HepG2 (cell line): Measurements from ENCODE around the gene ZDHHC8. TPM values are rescaled to one million over a fixed set of nuclear protein-coding genes. Genes with fewer than 3 reads are reported as not detected.

Experiments
- CHCHD3 ChIP-seq: sonication (generic); formaldehyde crosslinking; IDR thresholded peaks from 2 replicates; pipeline ENCODE4 v1.8.0; 2022; ENCODE audit warnings: mild to moderate bottlenecking, missing genetic modification reagents, moderate library complexity
- DPF2 ChIP-seq: sonication (generic); formaldehyde crosslinking; IDR thresholded peaks from 2 replicates; pipeline ENCODE4 v1.4.0; 2020; ENCODE audit warnings: mild to moderate bottlenecking, low read depth, missing genetic modification reagents, borderline replicate concordance
- EZH2 ChIP-seq: conservative IDR thresholded peaks from 2 replicates; pipeline ENCODE4 v1.6.1; 2012; ENCODE audit warnings: mild to moderate bottlenecking, low read depth, low read length, moderate library complexity
- FOXA1 ChIP-seq, 2 experiments: fragments of 450-650 bp in 1 of 2; sonication (generic) in 1 of 2; formaldehyde crosslinking in 1 of 2; IDR thresholded peaks; 2 replicates each; pipeline versions ENCODE4 v1.4.0 to v1.6.1; 2016 to 2020; ENCODE audit warnings: missing genetic modification reagents in 1 of 2
- HES4 ChIP-seq: sonication (generic); formaldehyde crosslinking; IDR thresholded peaks from 2 replicates; pipeline ENCODE4 v1.9.0; 2021; ENCODE audit warnings: mild to moderate bottlenecking, missing genetic modification reagents, borderline replicate concordance
- KDM5B ChIP-seq: sonication (generic); formaldehyde crosslinking; IDR thresholded peaks from 2 replicates; pipeline ENCODE4 v1.4.0; 2020; ENCODE audit warnings: missing genetic modification reagents, mild to moderate bottlenecking, borderline replicate concordance
- MEIS1 ChIP-seq: sonication (generic); formaldehyde crosslinking; IDR thresholded peaks from 2 replicates; pipeline ENCODE4 v1.9.0; 2021; ENCODE audit warnings: mild to moderate bottlenecking, missing genetic modification reagents, moderate library complexity, borderline replicate concordance
- NCOA1 ChIP-seq: sonication (generic); formaldehyde crosslinking; IDR thresholded peaks from 2 replicates; pipeline ENCODE4 v1.9.0; 2021; ENCODE audit warnings: missing genetic modification reagents
- PHF20 ChIP-seq: sonication (generic); formaldehyde crosslinking; IDR thresholded peaks from 2 replicates; pipeline ENCODE4 v1.5.0; 2020; ENCODE audit warnings: mild to moderate bottlenecking, missing genetic modification reagents
- POLR2A ChIP-seq, 2 experiments: IDR thresholded peaks; 2 replicates each; pipeline ENCODE4 v1.6.1; 2011; ENCODE audit warnings: low read depth in 2 of 2, low read length in 2 of 2, mild to moderate bottlenecking in 1 of 2, moderate library complexity in 1 of 2; ENCODE audit not compliant: insufficient read depth in 1 of 2
- RXRB ChIP-seq: IDR thresholded peaks from 2 replicates; pipeline ENCODE4 v1.6.1; 2016; ENCODE audit warnings: borderline replicate concordance, missing genetic modification reagents, missing compliant biosample characterization
- SCMH1 ChIP-seq: sonication (generic); formaldehyde crosslinking; IDR thresholded peaks from 2 replicates; pipeline ENCODE4 v1.9.0; 2021; ENCODE audit warnings: missing genetic modification reagents, mild to moderate bottlenecking, borderline replicate concordance
- TAF15 ChIP-seq: fragments of 200-400 bp; formaldehyde crosslinking; IDR thresholded peaks from one replicate; pipeline ENCODE4 v1.6.1; 2018; ENCODE audit warnings: mild to moderate bottlenecking, low read depth, low read length; ENCODE audit not compliant: poor library complexity, severe bottlenecking
- ZBTB38 ChIP-seq: sonication (generic); formaldehyde crosslinking; IDR thresholded peaks from 2 replicates; pipeline ENCODE4 v1.5.1; 2020; ENCODE audit warnings: mild to moderate bottlenecking, missing genetic modification reagents
- ZNF296 ChIP-seq: sonication (generic); formaldehyde crosslinking; conservative IDR thresholded peaks from 2 replicates; pipeline ENCODE4 v1.5.0; 2020; ENCODE audit warnings: mild to moderate bottlenecking, missing genetic modification reagents
- ZNF430 ChIP-seq: sonication (generic); formaldehyde crosslinking; IDR thresholded peaks from 2 replicates; pipeline ENCODE4 v1.9.0; 2021; ENCODE audit warnings: mild to moderate bottlenecking, missing genetic modification reagents
- ZNF562 ChIP-seq: sonication (generic); formaldehyde crosslinking; IDR thresholded peaks from 2 replicates; pipeline ENCODE4 v1.8.0; 2022; ENCODE audit warnings: missing genetic modification reagents, borderline replicate concordance
- ZNF678 ChIP-seq: sonication (generic); formaldehyde crosslinking; IDR thresholded peaks from 2 replicates; pipeline ENCODE4 v1.4.0; 2020; ENCODE audit warnings: mild to moderate bottlenecking, missing genetic modification reagents
- polyA plus RNA-seq, 8 experiments: library from polyadenylated mRNA; depleted of rRNA in 3 of 8; stranded (reverse) in 7 of 8; unstranded in 1 of 8; fragments of >200 nt; fragmentation: Illumina TruSeq in 4 of 8; extraction: Trizol in 4 of 8; gene quantifications; 2 replicates each; pipeline versions ENCODE4 v1.2.1 to v1.2.3, GENCODE V29; 2011 to 2016; ENCODE audit warnings: low read depth in 4 of 8, missing spikeins in 1 of 8, mixed read lengths in 1 of 8; ENCODE audit not compliant: insufficient read depth in 1 of 8
- total RNA-seq, 5 experiments: library from RNA; depleted of rRNA; stranded (reverse); fragments of >200 nt; fragmentation: Illumina TruSeq; extraction: Trizol; gene quantifications; 2 replicates each; pipeline ENCODE4 v1.2.3, GENCODE V29; 2016; ENCODE audit warnings: low read depth in 1 of 5
- TF ChIP-seq, protein P1 (sequence below): sonication (generic); formaldehyde crosslinking; conservative IDR thresholded peaks from 2 replicates; pipeline ENCODE4 v1.4.0; 2020; ENCODE audit warnings: missing genetic modification reagents
- TF ChIP-seq, protein P2 (sequence below): sonication (generic); formaldehyde crosslinking; IDR thresholded peaks from 2 replicates; pipeline ENCODE4 v1.4.0; 2020; ENCODE audit warnings: missing genetic modification reagents, low read depth, mild to moderate bottlenecking, borderline replicate concordance
- TF ChIP-seq, protein P3 (sequence below): sonication (generic); formaldehyde crosslinking; IDR thresholded peaks from 2 replicates; pipeline ENCODE4 v1.4.0; 2020; ENCODE audit warnings: missing genetic modification reagents

Gene ZDHHC8
- total and polyA plus RNA-seq, 2 of the 13 experiments (the other 11 are each of a cell fraction or from before 2014, with no cell fraction given), result 7.5 to 21.3 TPM

DNA sequence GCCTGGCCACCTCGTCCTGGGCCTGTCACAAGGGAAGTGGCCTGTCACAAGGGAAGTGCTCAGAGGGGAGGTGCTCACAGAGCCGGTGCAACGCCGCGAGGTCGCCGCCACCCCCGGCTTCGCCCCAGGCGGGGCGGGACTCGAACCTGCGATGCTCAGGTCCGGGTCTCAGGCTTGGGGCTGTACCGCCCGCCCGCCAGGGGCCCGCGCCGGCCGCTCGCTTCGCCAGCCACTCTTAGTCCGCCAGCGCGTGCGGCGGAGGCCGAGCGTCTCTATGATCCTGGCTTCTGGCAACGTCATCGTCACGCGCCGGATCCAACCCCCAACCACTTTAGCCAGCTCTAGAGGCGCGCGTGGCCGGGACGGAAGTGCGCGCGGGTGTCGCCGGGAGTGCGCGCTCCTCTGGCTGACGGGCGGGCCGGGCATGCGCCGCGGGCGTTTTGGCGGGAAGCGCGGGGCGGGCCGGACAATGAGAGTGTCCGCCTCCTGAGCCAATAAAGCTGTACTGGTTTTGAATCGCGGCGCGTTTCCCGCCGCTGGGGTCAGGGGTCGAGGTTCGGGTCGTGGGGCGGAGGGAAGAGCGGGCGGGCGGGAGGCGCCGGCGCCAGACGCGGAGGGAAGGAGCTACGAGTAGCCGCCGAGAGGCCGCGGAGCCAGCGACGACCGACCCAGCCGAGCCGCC lies 14.5 kb upstream of the ZDHHC8 start, which contains the start of gene TRMT2A (continued):
- TF ChIP-seq, protein P1, sequence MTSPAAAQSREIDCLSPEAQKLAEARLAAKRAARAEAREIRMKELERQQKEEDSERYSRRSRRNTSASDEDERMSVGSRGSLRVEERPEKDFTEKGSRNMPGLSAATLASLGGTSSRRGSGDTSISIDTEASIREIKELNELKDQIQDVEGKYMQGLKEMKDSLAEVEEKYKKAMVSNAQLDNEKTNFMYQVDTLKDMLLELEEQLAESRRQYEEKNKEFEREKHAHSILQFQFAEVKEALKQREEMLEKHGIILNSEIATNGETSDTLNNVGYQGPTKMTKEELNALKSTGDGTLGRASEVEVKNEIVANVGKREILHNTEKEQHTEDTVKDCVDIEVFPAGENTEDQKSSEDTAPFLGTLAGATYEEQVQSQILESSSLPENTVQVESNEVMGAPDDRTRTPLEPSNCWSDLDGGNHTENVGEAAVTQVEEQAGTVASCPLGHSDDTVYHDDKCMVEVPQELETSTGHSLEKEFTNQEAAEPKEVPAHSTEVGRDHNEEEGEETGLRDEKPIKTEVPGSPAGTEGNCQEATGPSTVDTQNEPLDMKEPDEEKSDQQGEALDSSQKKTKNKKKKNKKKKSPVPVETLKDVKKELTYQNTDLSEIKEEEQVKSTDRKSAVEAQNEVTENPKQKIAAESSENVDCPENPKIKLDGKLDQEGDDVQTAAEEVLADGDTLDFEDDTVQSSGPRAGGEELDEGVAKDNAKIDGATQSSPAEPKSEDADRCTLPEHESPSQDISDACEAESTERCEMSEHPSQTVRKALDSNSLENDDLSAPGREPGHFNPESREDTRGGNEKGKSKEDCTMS (CRISPR knock-in tag), result no peak
- TF ChIP-seq POLR2A (IDR thresholded peaks at IDR 0.05; ENCODE audit: insufficient read depth in 1 of 2, low read depth in 2 of 2, low read length in 2 of 2), result peak in 1 of 2 experiments; percentile 60; a peak in 2 of 4 replicates
- TF ChIP-seq FOXA1 (IDR thresholded peaks at IDR 0.05), result no peak
- no peak; the same call in 1 of the 2 replicates for TF ChIP-seq FOXA1 (CRISPR knock-in tag; IDR thresholded peaks at IDR 0.05)
- TF ChIP-seq ZNF430 (CRISPR knock-in tag), result peak; percentile 85
- peak; percentile 84; the same call in 1 of the 2 replicates for TF ChIP-seq ZNF562 (CRISPR knock-in tag)
- peak; percentile 80 for TF ChIP-seq KDM5B (CRISPR knock-in tag)
- TF ChIP-seq CHCHD3 (CRISPR knock-in tag), result 0 out of 2 replicates have a peak, but pooled peaks have one; percentile 9
- TF ChIP-seq, protein P2, sequence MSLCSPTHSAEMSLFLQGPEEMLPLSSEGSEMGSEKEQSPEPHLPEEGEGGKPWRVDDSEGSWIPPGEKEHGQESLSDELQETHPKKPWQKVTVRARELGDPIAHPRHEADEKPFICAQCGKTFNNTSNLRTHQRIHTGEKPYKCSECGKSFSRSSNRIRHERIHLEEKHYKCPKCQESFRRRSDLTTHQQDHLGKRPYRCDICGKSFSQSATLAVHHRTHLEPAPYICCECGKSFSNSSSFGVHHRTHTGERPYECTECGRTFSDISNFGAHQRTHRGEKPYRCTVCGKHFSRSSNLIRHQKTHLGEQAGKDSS (CRISPR knock-in tag), result peak; percentile 45; the same call in 1 of the 2 replicates
- TF ChIP-seq, protein P3, sequence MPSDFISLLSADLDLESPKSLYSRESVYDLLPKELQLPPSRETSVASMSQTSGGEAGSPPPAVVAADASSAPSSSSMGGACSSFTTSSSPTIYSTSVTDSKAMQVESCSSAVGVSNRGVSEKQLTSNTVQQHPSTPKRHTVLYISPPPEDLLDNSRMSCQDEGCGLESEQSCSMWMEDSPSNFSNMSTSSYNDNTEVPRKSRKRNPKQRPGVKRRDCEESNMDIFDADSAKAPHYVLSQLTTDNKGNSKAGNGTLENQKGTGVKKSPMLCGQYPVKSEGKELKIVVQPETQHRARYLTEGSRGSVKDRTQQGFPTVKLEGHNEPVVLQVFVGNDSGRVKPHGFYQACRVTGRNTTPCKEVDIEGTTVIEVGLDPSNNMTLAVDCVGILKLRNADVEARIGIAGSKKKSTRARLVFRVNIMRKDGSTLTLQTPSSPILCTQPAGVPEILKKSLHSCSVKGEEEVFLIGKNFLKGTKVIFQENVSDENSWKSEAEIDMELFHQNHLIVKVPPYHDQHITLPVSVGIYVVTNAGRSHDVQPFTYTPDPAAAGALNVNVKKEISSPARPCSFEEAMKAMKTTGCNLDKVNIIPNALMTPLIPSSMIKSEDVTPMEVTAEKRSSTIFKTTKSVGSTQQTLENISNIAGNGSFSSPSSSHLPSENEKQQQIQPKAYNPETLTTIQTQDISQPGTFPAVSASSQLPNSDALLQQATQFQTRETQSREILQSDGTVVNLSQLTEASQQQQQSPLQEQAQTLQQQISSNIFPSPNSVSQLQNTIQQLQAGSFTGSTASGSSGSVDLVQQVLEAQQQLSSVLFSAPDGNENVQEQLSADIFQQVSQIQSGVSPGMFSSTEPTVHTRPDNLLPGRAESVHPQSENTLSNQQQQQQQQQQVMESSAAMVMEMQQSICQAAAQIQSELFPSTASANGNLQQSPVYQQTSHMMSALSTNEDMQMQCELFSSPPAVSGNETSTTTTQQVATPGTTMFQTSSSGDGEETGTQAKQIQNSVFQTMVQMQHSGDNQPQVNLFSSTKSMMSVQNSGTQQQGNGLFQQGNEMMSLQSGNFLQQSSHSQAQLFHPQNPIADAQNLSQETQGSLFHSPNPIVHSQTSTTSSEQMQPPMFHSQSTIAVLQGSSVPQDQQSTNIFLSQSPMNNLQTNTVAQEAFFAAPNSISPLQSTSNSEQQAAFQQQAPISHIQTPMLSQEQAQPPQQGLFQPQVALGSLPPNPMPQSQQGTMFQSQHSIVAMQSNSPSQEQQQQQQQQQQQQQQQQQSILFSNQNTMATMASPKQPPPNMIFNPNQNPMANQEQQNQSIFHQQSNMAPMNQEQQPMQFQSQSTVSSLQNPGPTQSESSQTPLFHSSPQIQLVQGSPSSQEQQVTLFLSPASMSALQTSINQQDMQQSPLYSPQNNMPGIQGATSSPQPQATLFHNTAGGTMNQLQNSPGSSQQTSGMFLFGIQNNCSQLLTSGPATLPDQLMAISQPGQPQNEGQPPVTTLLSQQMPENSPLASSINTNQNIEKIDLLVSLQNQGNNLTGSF (CRISPR knock-in tag), result no peak
- TF ChIP-seq MEIS1, result no peak
- TF ChIP-seq NCOA1 (CRISPR knock-in tag), result no peak
- TF ChIP-seq SCMH1 (CRISPR knock-in tag), result no peak
- TF ChIP-seq RXRB (CRISPR knock-in tag), result peak; percentile 47; the same call in 1 of the 2 replicates
- TF ChIP-seq DPF2 (CRISPR knock-in tag), result no peak
- TF ChIP-seq EZH2, result no peak
- TF ChIP-seq ZBTB38 (CRISPR knock-in tag), result peak; percentile 77
- TF ChIP-seq PHF20 (CRISPR knock-in tag), result peak; percentile 96
- no peak for TF ChIP-seq ZNF678 (CRISPR knock-in tag)
- TF ChIP-seq ZNF296, result no peak
- no peak for TF ChIP-seq TAF15
- no peak for TF ChIP-seq HES4
